Activated CD4-positive, alpha-beta T cell treated with anti-CD3 and anti-CD28 coated beads, Interleukin-2, amount 10 ng/mL, durations not matched to agents 7 days and 5 days (primary cell): ENCODE data around the gene IL13RA1. TPM values are rescaled to one million over a fixed set of nuclear protein-coding genes. Genes with fewer than 3 reads are reported as not detected.

Experiments
- CTCF ChIA-PET: fragments of 350-600 bp; sonication (Branson Sonifier 250); formaldehyde crosslinking; loops from one replicate; lab custom pipeline; 2021; ENCODE audit warnings: antibody characterized with exemption; lab: Charles Lee
- POLR2A ChIA-PET: fragments of 350-600 bp; sonication (Branson Sonifier 250); formaldehyde crosslinking; loops from one replicate; lab custom pipeline; 2021; ENCODE audit warnings: antibody characterized with exemption; lab: Charles Lee
- DNase-seq: peaks from one replicate; pipeline ENCODE4 v3.0.0-alpha.2; 2020
- H3K27ac Mint-ChIP-seq: one replicate; pipeline ENCODE4 v1.8.0; 2021; ENCODE audit warnings: mild to moderate bottlenecking, moderate library complexity, mixed read lengths
- H3K27me3 Mint-ChIP-seq: one replicate; pipeline ENCODE4 v1.8.0; 2021; ENCODE audit warnings: mixed read lengths
- H3K36me3 Mint-ChIP-seq: one replicate; pipeline ENCODE4 v1.8.0; 2021; ENCODE audit warnings: low read depth, mixed read lengths
- H3K4me1 Mint-ChIP-seq: one replicate; pipeline ENCODE4 v1.8.0; 2021; ENCODE audit warnings: mixed read lengths
- H3K4me3 Mint-ChIP-seq: one replicate; pipeline ENCODE4 v1.8.0; 2021; ENCODE audit warnings: mild to moderate bottlenecking, moderate library complexity, mixed read lengths
- H3K9me3 Mint-ChIP-seq: one replicate; pipeline ENCODE4 v1.8.0; 2021; ENCODE audit warnings: mixed read lengths
- total RNA-seq, 2 experiments: library from RNA; stranded (reverse); gene quantifications; one replicate each; pipeline ENCODE4 v1.2.3, GENCODE V29; 2021

The IL13RA1 gene
- total RNA-seq, 2 experiments from 2014 or later, result 0.04 TPM; not detected in 1

- CTCF ChIA-PET, result no interaction called here
- Mint-ChIP-seq H3K36me3 (peaks cover 3% of the 10 kb centered on the region), H3K27me3 (peaks cover 9% of the 10 kb centered on the region), H3K9me3 (peaks cover 6% of the 10 kb centered on the region), H3K27ac (no peak overlapping the region), H3K4me1 (peaks cover 7% of the 10 kb centered on the region), H3K4me3 (no peak overlapping the region)
- no peak for DNase-seq
- POLR2A ChIA-PET, result no interaction called here
Measured at GRCh38 chrX:118736394-118737010, 9.1 kb downstream of the IL13RA1 start.

- peaks cover 7% of the 10 kb centered on the region for H3K4me1 Mint-ChIP-seq
- peaks cover 6% of the 10 kb centered on the region for H3K27me3 Mint-ChIP-seq
- H3K36me3 Mint-ChIP-seq, result peaks cover 3% of the 10 kb centered on the region
- H3K4me3 Mint-ChIP-seq, result no peak overlapping the region
- peaks cover 6% of the 10 kb centered on the region for H3K9me3 Mint-ChIP-seq
- ChIA-PET CTCF (interaction anchor here (0.8 kb wide), 1 partner anchor 31 kb away, joined by 3 read pairs; no protein-coding TSS in a partner anchor), POLR2A (no interaction called here)
- no peak for DNase-seq
- H3K27ac Mint-ChIP-seq, result no peak overlapping the region
Measured at GRCh38 chrX:118739577-118739976, 12.2 kb downstream of the IL13RA1 start.

GRCh38 chrX:118740276-118740889 is 13.0 kb downstream of the IL13RA1 start:
- no peak overlapping the region for H3K27ac Mint-ChIP-seq
- H3K4me3 Mint-ChIP-seq, result no peak overlapping the region
- H3K36me3 Mint-ChIP-seq, result peaks cover 3% of the 10 kb centered on the region
- H3K27me3 Mint-ChIP-seq, result peaks cover 4% of the 10 kb centered on the region
- peaks cover 6% of the 10 kb centered on the region for H3K4me1 Mint-ChIP-seq
- H3K9me3 Mint-ChIP-seq, result peaks cover 6% of the 10 kb centered on the region
- ChIA-PET CTCF (no interaction called here), POLR2A (no interaction called here)
- DNase-seq, result no peak

- H3K36me3 Mint-ChIP-seq, result no peaks in the 10 kb centered on the region
- CTCF ChIA-PET, result no interaction called here
- H3K4me3 Mint-ChIP-seq, result no peak overlapping the region
- POLR2A ChIA-PET, result no interaction called here
- H3K27ac Mint-ChIP-seq, result no peak overlapping the region
- no peaks in the 10 kb centered on the region for H3K4me1 Mint-ChIP-seq
- peaks cover 4% of the 10 kb centered on the region for H3K27me3 Mint-ChIP-seq
- DNase-seq, result no peak
- peaks cover 6% of the 10 kb centered on the region for H3K9me3 Mint-ChIP-seq
Measured at GRCh38 chrX:118742176-118742575, 14.8 kb downstream of the IL13RA1 start.

- Mint-ChIP-seq H3K27ac (no peak overlapping the region), H3K9me3 (no peaks in the 10 kb centered on the region), H3K4me3 (no peak overlapping the region), H3K4me1 (no peaks in the 10 kb centered on the region), H3K36me3 (no peaks in the 10 kb centered on the region), H3K27me3 (peaks cover 4% of the 10 kb centered on the region)
- ChIA-PET POLR2A (no interaction called here), CTCF (interaction anchor here (0.6 kb wide), 1 partner anchor 41 kb away, joined by 5 read pairs; no protein-coding TSS in a partner anchor)
- DNase-seq, result no peak
Measured at GRCh38 chrX:118745570-118745969, 18.2 kb downstream of the IL13RA1 start.

- H3K4me1 Mint-ChIP-seq, result peaks cover 7% of the 10 kb centered on the region
- H3K36me3 Mint-ChIP-seq, result no peaks in the 10 kb centered on the region
- POLR2A ChIA-PET, result no interaction called here
- CTCF ChIA-PET, result no interaction called here
- H3K27ac Mint-ChIP-seq, result no peak overlapping the region
- no peak for DNase-seq
- peaks cover 4% of the 10 kb centered on the region for H3K27me3 Mint-ChIP-seq
- H3K4me3 Mint-ChIP-seq, result no peak overlapping the region
- H3K9me3 Mint-ChIP-seq, result no peaks in the 10 kb centered on the region
Measured at GRCh38 chrX:118751950-118752783, 24.8 kb downstream of the IL13RA1 start.

- Mint-ChIP-seq H3K36me3 (no peaks in the 10 kb centered on the region), H3K4me3 (no peak overlapping the region), H3K9me3 (no peaks in the 10 kb centered on the region), H3K4me1 (peaks cover 7% of the 10 kb centered on the region), H3K27ac (no peak overlapping the region), H3K27me3 (peaks cover 4% of the 10 kb centered on the region)
- no peak for DNase-seq
- CTCF ChIA-PET, result no interaction called here
- POLR2A ChIA-PET, result no interaction called here
Measured at GRCh38 chrX:118755633-118756032, 28.2 kb downstream of the IL13RA1 start.

GRCh38 chrX:118756101-118756500 is 28.7 kb downstream of the IL13RA1 start:
- peaks cover 7% of the 10 kb centered on the region for H3K4me1 Mint-ChIP-seq
- peaks cover 4% of the 10 kb centered on the region for H3K27me3 Mint-ChIP-seq
- H3K36me3 Mint-ChIP-seq, result no peaks in the 10 kb centered on the region
- CTCF ChIA-PET, result no interaction called here
- DNase-seq, result no peak
- H3K9me3 Mint-ChIP-seq, result no peaks in the 10 kb centered on the region
- no peak overlapping the region for H3K4me3 Mint-ChIP-seq
- H3K27ac Mint-ChIP-seq, result no peak overlapping the region
- POLR2A ChIA-PET, result no interaction called here

- no peak overlapping the region for H3K4me3 Mint-ChIP-seq
- H3K27me3 Mint-ChIP-seq, result peaks cover 6% of the 10 kb centered on the region
- no peak for DNase-seq
- no peaks in the 10 kb centered on the region for H3K9me3 Mint-ChIP-seq
- H3K4me1 Mint-ChIP-seq, result no peaks in the 10 kb centered on the region
- H3K27ac Mint-ChIP-seq, result no peak overlapping the region
- POLR2A ChIA-PET, result no interaction called here
- CTCF ChIA-PET, result no interaction called here
- H3K36me3 Mint-ChIP-seq, result no peaks in the 10 kb centered on the region
Measured at GRCh38 chrX:118758511-118758910, 31.1 kb downstream of the IL13RA1 start.

- ChIA-PET POLR2A (no interaction called here), CTCF (interaction anchor here (0.6 kb wide), 1 partner anchor 408 kb away, joined by 3 read pairs; no protein-coding TSS in a partner anchor)
- no peak overlapping the region for H3K27ac Mint-ChIP-seq
- no peak for DNase-seq
- no peaks in the 10 kb centered on the region for H3K9me3 Mint-ChIP-seq
- no peaks in the 10 kb centered on the region for H3K4me1 Mint-ChIP-seq
- no peaks in the 10 kb centered on the region for H3K36me3 Mint-ChIP-seq
- no peak overlapping the region for H3K4me3 Mint-ChIP-seq
- peaks cover 9% of the 10 kb centered on the region for H3K27me3 Mint-ChIP-seq
Measured at GRCh38 chrX:118760025-118760424, 32.6 kb downstream of the IL13RA1 start.

GRCh38 chrX:118761939-118762707 is 34.7 kb downstream of the IL13RA1 start:
- Mint-ChIP-seq H3K36me3 (no peaks in the 10 kb centered on the region), H3K4me3 (no peak overlapping the region), H3K4me1 (no peaks in the 10 kb centered on the region), H3K27ac (no peak overlapping the region), H3K9me3 (no peaks in the 10 kb centered on the region), H3K27me3 (peaks cover 5% of the 10 kb centered on the region)
- no peak for DNase-seq
- ChIA-PET CTCF (no interaction called here), POLR2A (no interaction called here)

- H3K4me1 Mint-ChIP-seq, result no peaks in the 10 kb centered on the region
- ChIA-PET POLR2A (no interaction called here), CTCF (no interaction called here)
- H3K9me3 Mint-ChIP-seq, result no peaks in the 10 kb centered on the region
- no peaks in the 10 kb centered on the region for H3K36me3 Mint-ChIP-seq
- no peak for DNase-seq
- H3K27me3 Mint-ChIP-seq, result peaks cover 5% of the 10 kb centered on the region
- no peak overlapping the region for H3K27ac Mint-ChIP-seq
- no peak overlapping the region for H3K4me3 Mint-ChIP-seq
Measured at GRCh38 chrX:118763489-118763888, 36.1 kb downstream of the IL13RA1 start.
